ENCODE measurements around the gene RERGL.

- TF ChIP-seq CTCF (IDR thresholded peaks at IDR 0.05 in 4 of 5, conservative IDR thresholded peaks at IDR 0.05 in 1 of 5) (no peak), POLR2A (IDR thresholded peaks at IDR 0.05) (no peak)
Observed at GRCh38 chr12:18045446-18045992, 44.5 kb downstream of the RERGL start.
